ENCODE results near the gene TMEM225B. TPM values are rescaled to one million over a fixed set of nuclear protein-coding genes. Genes with fewer than 3 reads are reported as not detected.
"Not testable (repeated sequence)": the region's sequence is repeated elsewhere in the genome, so short reads cannot be mapped to it uniquely, and the experiment has no call there.

Gene TMEM225B
- total and polyA plus RNA-seq, 7 donors = 0.20 to 0.86 (median 0.42) TPM; not detected in 2

- intact Hi-C loops (cut with DNase I) = no loop called here
These were observed 54.6 kb downstream of the TMEM225B start for GRCh38 chr7:99652671-99653070.

GRCh38 chr7:99653269-99653668, 55.2 kb downstream of the TMEM225B start:
- H3K4me1 ChIP-seq; H3K27me3 ChIP-seq (ENCODE audit: insufficient read depth in 3 of 3, low read length in 2 of 3); H3K36me3 ChIP-seq (ENCODE audit: insufficient read depth in 1 of 2, low read depth in 1 of 2); H3K9me3 ChIP-seq; DNase-seq; H3K4me3 ChIP-seq; H3K27ac ChIP-seq; ATAC-seq; intact Hi-C loops (cut with DNase I): not testable (repeated sequence)
- WGBS, 3 donors = 95 to 99% (median 97%) methylated on average over 4 of the region's 4 CpGs

More at GRCh38 chr7:99652671-99653070, 54.6 kb downstream of the TMEM225B start:
- H3K4me1 ChIP-seq = no peaks in the 10 kb centered on the region
- no peak for TF ChIP-seq CTCF (IDR thresholded peaks at IDR 0.05)
- H3K36me3 ChIP-seq (ENCODE audit: insufficient read depth in 1 of 2, low read depth in 1 of 2) = peaks cover 0 to 4% of the 10 kb centered on the region in 2 donors
- DNase-seq (no peak), ATAC-seq (no peak)
- H3K27ac ChIP-seq = no peak overlapping the region
- no peaks in the 10 kb centered on the region for H3K9me3 ChIP-seq
- no peak overlapping the region for H3K4me3 ChIP-seq
- no peaks in the 10 kb centered on the region for H3K27me3 ChIP-seq (ENCODE audit: insufficient read depth in 3 of 3, low read length in 2 of 3)
- 93 to 99% (median 94%) methylated on average over 2 of the region's 2 CpGs for WGBS, 3 donors

- H3K27ac ChIP-seq = no peak overlapping the region
- ATAC-seq = no peak
- H3K36me3 ChIP-seq (ENCODE audit: insufficient read depth in 1 of 2, low read depth in 1 of 2) = peaks cover 0 to 4% of the 10 kb centered on the region in 2 donors
- TF ChIP-seq CTCF (IDR thresholded peaks at IDR 0.05) = no peak
- WGBS, 3 donors = 67 to 99% (median 81%) methylated on average over 3 of the region's 3 CpGs
- DNase-seq = no peak
- H3K4me3 ChIP-seq = no peak overlapping the region
- H3K9me3 ChIP-seq = no peaks in the 10 kb centered on the region
- no peaks in the 10 kb centered on the region for H3K4me1 ChIP-seq
- intact Hi-C loops (cut with DNase I) = no loop called here
- H3K27me3 ChIP-seq (ENCODE audit: insufficient read depth in 3 of 3, low read length in 2 of 3) = no peaks in the 10 kb centered on the region
These were observed 55.7 kb downstream of the TMEM225B start for GRCh38 chr7:99653754-99654153.

- H3K36me3 ChIP-seq (ENCODE audit: insufficient read depth in 1 of 2, low read depth in 1 of 2); H3K4me1 ChIP-seq; H3K27me3 ChIP-seq (ENCODE audit: insufficient read depth in 3 of 3, low read length in 2 of 3); DNase-seq; H3K9me3 ChIP-seq; ATAC-seq; intact Hi-C loops (cut with DNase I); H3K4me3 ChIP-seq; H3K27ac ChIP-seq: not testable (repeated sequence)
- WGBS, 3 donors = 90 to 97% (median 93%) methylated on average over 1 to 2 of the region's 3 CpGs
These were observed 56.6 kb downstream of the TMEM225B start for GRCh38 chr7:99654626-99655025.

- 76 to 89% (median 86%) methylated on average over 5 of the region's 5 CpGs for WGBS, 3 donors
These were observed 59.8 kb downstream of the TMEM225B start for GRCh38 chr7:99657879-99658278.

More at GRCh38 chr7:99657879-99658278, 59.8 kb downstream of the TMEM225B start:
- DNase-seq; H3K36me3 ChIP-seq (ENCODE audit: insufficient read depth in 1 of 2, low read depth in 1 of 2); ATAC-seq; H3K27me3 ChIP-seq (ENCODE audit: insufficient read depth in 3 of 3, low read length in 2 of 3); H3K9me3 ChIP-seq; H3K27ac ChIP-seq; H3K4me1 ChIP-seq; H3K4me3 ChIP-seq; intact Hi-C loops (cut with DNase I): not testable (repeated sequence)

Other genes with a start within 250 kb of the TMEM225B start
- gene ARPC1B, start 223.5 kb upstream of the TMEM225B start, total RNA-seq = 10 to 100 TPM; 12.9 to 19.1 (median 15.7) TPM
- 10 to 100 TPM; 20.0 to 61.5 (median 25.9) TPM for gene ARPC1B, start 223.5 kb upstream of the TMEM225B start, polyA plus RNA-seq
- 100 to 1,000 TPM; 131 to 174 (median 172) TPM for gene PDAP1, start 189.7 kb upstream of the TMEM225B start, total RNA-seq
- gene PDAP1, start 189.7 kb upstream of the TMEM225B start, polyA plus RNA-seq = 100 to 1,000 TPM; 257 to 437 (median 436) TPM
- 10 to 100 TPM; 30.2 to 49.1 (median 39.8) TPM for gene BUD31, start 189.3 kb upstream of the TMEM225B start, total RNA-seq
- gene BUD31, start 189.3 kb upstream of the TMEM225B start, polyA plus RNA-seq = 100 to 1,000 TPM in 1 of 3 donors, 10 to 100 TPM in 2; 46.8 to 115 (median 88.0) TPM
- gene PTCD1, start 159.5 kb upstream of the TMEM225B start, total RNA-seq = 1 to 10 TPM; 2.7 to 9.2 (median 4.6) TPM
- 1 to 10 TPM; 5.0 to 8.1 (median 5.6) TPM for gene PTCD1, start 159.5 kb upstream of the TMEM225B start, polyA plus RNA-seq
- gene CPSF4, start 159.3 kb upstream of the TMEM225B start, total RNA-seq = 10 to 100 TPM; 21.3 to 42.4 (median 28.6) TPM
- gene CPSF4, start 159.3 kb upstream of the TMEM225B start, polyA plus RNA-seq = 10 to 100 TPM; 35.6 to 46.4 (median 36.5) TPM
- 100 to 1,000 TPM; 391 to 584 (median 510) TPM for gene ATP5MF, start 132.1 kb upstream of the TMEM225B start, total RNA-seq
- 1,000 to 10,000 TPM; 2,163 to 2,481 (median 2,336) TPM for gene ATP5MF, start 132.1 kb upstream of the TMEM225B start, polyA plus RNA-seq
- 1 to 10 TPM; 1.6 to 4.0 (median 2.9) TPM for gene ZNF789, start 125.4 kb upstream of the TMEM225B start, total RNA-seq
- gene ZNF789, start 125.4 kb upstream of the TMEM225B start, polyA plus RNA-seq = 1 to 10 TPM; 2.0 to 6.2 (median 2.2) TPM
- 10 to 100 TPM; 11.1 to 17.4 (median 14.6) TPM for gene ZNF394, start 98.0 kb upstream of the TMEM225B start, total RNA-seq
- 10 to 100 TPM in 2 of 3 donors, 1 to 10 TPM in 1; 9.9 to 17.1 (median 15.9) TPM for gene ZNF394, start 98.0 kb upstream of the TMEM225B start, polyA plus RNA-seq
- 1 to 10 TPM; 7.3 to 9.6 (median 9.4) TPM for gene ZKSCAN5, start 93.6 kb upstream of the TMEM225B start, total RNA-seq
- gene ZKSCAN5, start 93.6 kb upstream of the TMEM225B start, polyA plus RNA-seq = 10 to 100 TPM in 1 of 3 donors, 1 to 10 TPM in 2; 3.1 to 15.4 (median 4.3) TPM
- gene FAM200A, start 46.2 kb upstream of the TMEM225B start, total RNA-seq = 1 to 10 TPM; 2.9 to 6.3 (median 4.4) TPM
- gene FAM200A, start 46.2 kb upstream of the TMEM225B start, polyA plus RNA-seq = 10 to 100 TPM in 1 of 3 donors, 1 to 10 TPM in 2; 4.1 to 12.4 (median 4.6) TPM
- gene ZNF655, start 39.6 kb upstream of the TMEM225B start, total RNA-seq = 10 to 100 TPM; 30.9 to 43.8 (median 36.6) TPM
- 10 to 100 TPM; 27.3 to 63.7 (median 46.9) TPM for gene ZNF655, start 39.6 kb upstream of the TMEM225B start, polyA plus RNA-seq
- 10 to 100 TPM in 1 of 4 donors, 1 to 10 TPM in 3; 6.3 to 10.5 (median 7.0) TPM for gene ZSCAN25, start 18.7 kb downstream of the TMEM225B start, total RNA-seq
- gene ZSCAN25, start 18.7 kb downstream of the TMEM225B start, polyA plus RNA-seq = 1 to 10 TPM; 2.6 to 5.8 (median 2.6) TPM
- gene CYP3A5, start 81.7 kb downstream of the TMEM225B start, total RNA-seq = 1 to 10 TPM in 2 of 4 donors, under 1 TPM in 2; 0.12 to 2.4 (median 0.71) TPM
- gene CYP3A5, start 81.7 kb downstream of the TMEM225B start, polyA plus RNA-seq = under 1 TPM; 0.13 to 0.52 (median 0.32) TPM
- gene CYP3A7, start 136.9 kb downstream of the TMEM225B start, total RNA-seq = not detected
- not detected for gene CYP3A7, start 136.9 kb downstream of the TMEM225B start, polyA plus RNA-seq
- 1 to 10 TPM in 2 of 4 donors, under 1 TPM in 1, not detected in 1; 0.34 to 4.2 (median 3.2) TPM for gene CYP3A4, start 185.9 kb downstream of the TMEM225B start, total RNA-seq
- under 1 TPM; 0.08 to 0.26 (median 0.10) TPM for gene CYP3A4, start 185.9 kb downstream of the TMEM225B start, polyA plus RNA-seq
- under 1 TPM in 1 of 4 donors, not detected in 3; 0.29 TPM for gene CYP3A43, start 229.7 kb downstream of the TMEM225B start, total RNA-seq
- under 1 TPM in 1 of 3 donors, not detected in 2; 0.08 TPM for gene CYP3A43, start 229.7 kb downstream of the TMEM225B start, polyA plus RNA-seq